ENCODE data around the gene TNNT2.

- TF ChIP-seq CTCF (IDR thresholded peaks at IDR 0.05) (no peak), POLR2A (IDR thresholded peaks at IDR 0.05) (no peak)
Observed at GRCh38 chr1:201329801-201330200, 47.7 kb downstream of the TNNT2 start.
